Activated T-helper 1 cell treated with Interleukin-2 at 50 U/mL for 16 hours (primary cell): Measurements from ENCODE around the gene KRT76.
"Not testable (repeated sequence)": the region's sequence is repeated elsewhere in the genome, so short reads cannot be mapped to it uniquely, and the experiment has no call there.

Source experiments
- DNase-seq: peaks from one replicate; pipeline ENCODE4 v3.0.0-alpha.2; 2020; ENCODE audit warnings: low read depth

The KRT76 gene

DNA sequence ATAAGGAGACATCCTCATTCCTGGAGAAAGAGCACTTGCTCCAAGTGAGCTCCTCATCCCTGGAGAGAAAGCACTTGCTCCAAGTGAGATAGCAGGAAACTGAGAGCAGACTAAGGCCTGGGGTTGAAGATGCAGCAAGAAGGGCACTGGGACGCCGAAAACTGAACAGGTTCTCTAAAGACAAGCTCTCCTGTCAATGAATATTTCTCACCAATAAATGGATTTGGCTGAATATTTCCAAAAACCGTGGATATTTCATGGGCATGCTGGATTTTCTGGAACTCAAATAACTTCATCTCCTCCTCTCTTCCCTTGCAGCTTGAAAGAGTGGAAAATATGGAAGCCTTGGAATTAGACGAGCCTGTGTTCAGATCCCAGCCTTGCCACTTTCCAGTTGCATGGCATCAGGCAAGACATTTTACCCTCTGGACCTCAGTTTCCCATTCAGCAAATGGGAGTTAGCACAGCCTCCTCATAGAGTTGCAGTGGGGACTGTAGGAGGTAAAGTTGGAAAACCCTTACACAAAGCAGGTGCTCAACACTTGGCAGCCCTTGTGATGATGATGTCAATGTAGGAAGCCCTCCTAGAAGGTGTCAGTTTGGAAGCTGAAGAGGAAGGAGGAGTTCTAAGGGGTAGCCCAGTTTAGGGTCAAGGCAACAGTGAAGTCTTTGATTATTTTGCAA, 4.4 kb upstream of the KRT76 start:
- no peak for DNase-seq

DNA sequence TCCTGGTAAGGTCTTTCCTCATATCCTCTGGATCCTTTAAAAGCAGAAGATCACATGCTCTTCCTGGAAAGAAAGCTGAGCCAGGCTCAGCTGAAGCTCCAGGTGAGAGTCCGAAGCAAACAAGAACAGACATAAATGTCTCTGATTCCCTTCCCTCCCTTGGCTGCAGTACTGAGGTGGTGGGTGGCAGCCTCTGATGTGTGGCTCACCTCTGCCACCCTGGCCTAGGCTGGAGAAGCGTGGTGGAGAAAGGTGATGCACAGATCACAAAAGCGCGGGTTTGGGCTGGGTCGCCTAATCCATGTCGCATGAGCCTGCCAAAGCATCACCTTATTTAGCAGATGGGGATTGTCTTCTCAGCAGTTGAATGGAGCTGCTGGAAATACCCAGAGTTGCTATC, 2.8 kb upstream of the KRT76 start:
- no peak for DNase-seq

DNA sequence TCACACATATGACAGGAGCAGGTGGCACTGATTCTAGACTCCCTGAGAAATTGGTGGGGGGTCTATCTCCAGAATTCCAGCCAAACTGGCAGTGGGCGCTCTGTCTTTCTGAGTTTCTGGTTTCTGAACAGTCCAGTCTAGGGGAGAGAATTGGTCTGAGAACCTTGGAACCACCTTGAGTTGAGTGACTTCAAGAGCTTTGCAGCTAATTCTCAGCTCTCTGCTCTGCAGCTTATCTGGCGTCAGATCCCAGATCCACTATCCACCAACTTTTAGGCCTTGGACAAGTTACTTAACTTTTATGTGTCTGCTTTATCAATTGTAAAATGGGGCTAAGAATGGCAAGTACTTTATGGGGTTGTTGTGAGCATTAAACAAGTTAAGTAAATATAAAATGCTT, 1.7 kb upstream of the KRT76 start:
- DNase-seq: no peak

DNA sequence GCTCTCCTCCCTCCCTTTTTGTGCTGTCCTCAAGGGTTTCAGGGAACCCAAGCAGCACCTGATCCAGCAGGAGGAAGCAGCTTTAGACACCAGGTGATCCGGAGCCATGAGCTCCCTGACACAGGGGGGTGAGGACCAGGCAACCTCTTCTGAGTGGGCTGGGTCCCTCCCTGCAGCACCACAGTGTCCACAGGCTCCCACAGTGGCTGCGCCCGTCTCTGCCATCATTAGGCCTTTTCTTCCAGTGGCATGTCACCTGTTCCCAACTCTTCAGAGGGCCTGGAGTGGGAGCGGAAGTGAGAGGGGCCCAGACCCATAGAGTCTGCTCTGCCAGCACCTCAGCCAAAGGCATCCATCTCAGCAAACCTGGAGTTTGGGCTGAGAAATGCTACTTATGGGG, 421 bp upstream of the KRT76 start:
- no peak for DNase-seq

DNA sequence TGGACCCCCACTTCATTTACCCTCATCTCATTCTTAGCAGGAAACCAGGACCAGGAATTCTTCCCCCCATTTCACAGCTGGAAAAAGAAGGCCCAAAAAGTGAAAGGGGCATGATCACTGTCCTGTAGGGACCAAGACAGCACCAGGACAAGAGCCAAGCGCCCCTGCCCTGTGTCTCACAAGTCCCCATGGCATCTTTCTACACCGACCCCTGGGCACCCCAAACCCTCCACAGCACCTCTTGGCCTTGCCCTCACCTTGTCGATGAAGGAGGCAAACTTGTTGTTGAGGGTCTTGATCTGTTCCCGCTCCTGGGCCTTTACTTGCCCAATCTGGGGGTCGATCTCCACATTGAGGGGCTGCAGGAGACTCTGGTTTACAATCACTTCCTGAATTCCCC, 710 bp downstream of the KRT76 start:
- DNase-seq: no peak

DNA sequence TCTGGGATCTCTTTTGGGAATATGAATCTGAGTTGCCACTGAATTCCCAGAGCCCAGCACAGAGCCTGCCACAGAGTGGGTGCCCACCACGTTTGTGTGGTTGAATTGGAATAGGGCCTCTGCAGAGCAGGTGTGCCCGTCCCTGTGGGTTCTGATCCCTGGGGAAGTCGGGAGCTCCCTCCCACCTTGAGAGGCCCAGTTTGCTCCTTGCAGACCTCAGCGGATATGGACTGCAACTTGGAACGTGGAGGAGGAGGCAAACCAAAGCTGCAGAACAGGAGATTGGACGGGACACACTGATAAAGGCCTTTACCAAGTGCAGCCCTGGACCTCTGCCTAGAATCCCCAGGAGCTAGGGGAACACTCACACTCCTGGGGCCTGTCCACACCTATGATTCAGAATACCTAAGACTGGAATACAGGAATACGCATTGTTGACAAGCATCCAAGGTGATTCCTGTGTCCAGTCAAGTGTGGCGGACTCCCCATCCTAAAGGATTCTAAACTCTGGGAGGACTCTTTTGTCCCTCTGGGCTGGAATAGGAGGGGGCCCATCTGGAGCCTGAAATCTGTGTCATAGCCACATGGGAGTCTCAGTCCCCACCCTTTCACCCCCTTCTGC, 2.4 kb downstream of the KRT76 start:
- no peak for DNase-seq

DNA sequence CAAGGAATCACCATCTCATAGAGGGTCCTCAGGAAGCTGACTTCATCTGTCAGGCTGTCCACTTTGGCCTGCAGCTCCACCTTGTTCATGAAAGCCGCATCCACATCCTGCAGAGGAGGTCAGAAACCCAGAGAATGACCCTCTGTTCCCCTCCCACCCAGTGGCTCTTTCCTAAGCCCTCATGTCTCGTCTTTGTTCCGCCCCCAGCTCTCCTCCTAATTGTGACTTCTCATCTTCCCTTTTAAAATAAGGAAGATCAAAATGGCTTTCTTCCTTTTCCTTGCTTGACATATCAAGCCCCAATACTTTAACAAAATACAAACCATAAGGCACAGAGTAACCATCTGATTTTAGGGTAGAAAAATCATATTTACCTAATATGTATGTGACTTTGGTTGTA, 4.4 kb downstream of the KRT76 start:
- DNase-seq: no peak

DNA sequence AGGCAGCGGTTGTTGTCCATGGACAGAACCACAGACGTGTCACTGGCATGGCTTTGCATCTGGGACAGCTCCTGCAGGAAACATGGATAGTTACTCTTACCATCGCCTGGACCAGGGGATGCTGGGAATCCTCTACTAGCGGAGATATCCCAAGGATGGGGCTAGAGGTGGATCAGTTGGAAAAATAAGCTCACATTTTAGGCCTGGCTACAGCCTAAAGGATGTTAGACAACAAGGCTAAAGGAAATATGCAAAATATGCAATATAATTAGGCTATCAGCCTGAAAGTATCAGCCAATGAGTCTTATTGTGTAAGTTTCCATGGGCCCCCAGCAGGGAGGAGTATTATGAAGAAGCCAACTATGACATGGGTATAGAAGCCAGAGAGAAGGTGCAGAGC, 5.0 kb downstream of the KRT76 start:
- DNase-seq: no peak

DNA sequence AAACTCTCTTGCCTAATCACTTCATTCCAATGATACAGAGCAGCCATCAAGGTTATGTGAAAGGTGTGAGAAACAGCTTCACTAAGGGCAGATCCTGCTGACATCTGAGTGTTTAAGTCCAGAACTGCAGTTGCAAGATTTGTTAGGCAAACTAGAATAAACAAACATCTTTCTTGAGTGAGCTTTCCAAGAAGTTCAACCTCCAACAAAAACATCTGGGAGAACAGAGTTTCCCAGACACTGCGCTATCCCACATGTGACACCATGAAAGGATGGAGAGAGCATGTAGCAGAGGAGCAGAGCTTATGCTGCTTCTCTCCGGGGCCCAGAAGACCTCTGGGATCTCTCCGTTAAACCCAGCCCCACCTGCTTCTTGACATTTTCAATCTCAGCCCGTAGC, 5.6 kb downstream of the KRT76 start:
- no peak for DNase-seq

DNA sequence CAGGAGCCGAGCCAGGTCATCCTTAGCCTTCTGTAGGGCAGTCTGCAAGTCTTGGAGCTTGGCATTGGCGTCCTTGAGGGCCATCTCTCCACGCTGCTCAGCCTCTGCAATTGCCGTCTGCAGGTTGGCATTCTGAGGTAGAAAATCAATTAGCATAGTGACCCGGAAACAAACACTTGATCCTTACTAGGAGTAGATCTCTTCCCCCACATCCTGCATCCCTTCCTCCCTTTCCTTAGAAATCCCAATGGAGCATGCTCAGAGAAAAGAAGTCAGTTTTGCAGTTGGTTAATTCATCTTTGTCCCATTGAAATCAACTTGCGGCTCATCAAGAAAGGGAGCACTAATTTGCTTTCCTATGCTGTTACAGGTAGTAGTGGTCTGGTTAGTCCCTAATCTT, 6.1 kb downstream of the KRT76 start:
- no peak for DNase-seq

DNA sequence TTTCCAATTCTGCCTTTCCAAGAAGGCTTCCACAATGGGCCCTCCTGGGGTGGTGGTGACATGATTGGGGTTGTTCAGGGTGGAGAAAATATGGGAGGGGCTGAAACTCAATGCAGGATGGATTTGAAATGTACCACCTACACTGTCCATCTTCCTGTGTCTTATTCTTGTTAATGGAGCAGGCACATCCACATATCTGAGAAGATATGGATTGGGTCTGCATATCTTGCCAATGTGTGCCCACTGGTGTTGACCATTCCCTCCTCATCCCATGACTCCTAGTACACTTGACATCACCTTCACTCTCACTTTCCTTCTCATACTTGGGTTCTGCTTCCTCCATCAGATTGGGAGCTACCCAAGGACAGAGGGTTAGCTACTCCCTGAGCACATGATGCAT, 7.2 kb downstream of the KRT76 start:
- DNase-seq: no peak

DNA sequence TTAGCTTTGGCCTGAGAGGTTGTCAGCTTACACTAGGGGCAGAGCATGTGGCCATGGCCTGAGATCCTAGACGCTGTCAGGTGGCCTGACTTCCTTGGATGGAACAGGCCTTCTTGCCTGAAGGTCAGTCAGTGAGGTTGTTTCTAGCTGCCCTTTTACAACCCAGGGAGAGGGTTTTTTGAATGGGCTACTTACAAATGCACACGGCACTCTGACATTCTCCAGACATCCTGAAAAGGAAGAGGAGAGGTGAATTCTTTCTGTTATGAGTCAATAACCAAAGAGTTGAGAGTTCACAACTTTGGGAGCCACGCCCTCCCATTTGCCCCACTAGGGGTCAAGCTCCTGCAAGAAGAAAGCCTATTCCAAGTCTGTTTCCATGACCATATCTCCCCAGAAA, 7.8 kb downstream of the KRT76 start:
- no peak for DNase-seq

DNA sequence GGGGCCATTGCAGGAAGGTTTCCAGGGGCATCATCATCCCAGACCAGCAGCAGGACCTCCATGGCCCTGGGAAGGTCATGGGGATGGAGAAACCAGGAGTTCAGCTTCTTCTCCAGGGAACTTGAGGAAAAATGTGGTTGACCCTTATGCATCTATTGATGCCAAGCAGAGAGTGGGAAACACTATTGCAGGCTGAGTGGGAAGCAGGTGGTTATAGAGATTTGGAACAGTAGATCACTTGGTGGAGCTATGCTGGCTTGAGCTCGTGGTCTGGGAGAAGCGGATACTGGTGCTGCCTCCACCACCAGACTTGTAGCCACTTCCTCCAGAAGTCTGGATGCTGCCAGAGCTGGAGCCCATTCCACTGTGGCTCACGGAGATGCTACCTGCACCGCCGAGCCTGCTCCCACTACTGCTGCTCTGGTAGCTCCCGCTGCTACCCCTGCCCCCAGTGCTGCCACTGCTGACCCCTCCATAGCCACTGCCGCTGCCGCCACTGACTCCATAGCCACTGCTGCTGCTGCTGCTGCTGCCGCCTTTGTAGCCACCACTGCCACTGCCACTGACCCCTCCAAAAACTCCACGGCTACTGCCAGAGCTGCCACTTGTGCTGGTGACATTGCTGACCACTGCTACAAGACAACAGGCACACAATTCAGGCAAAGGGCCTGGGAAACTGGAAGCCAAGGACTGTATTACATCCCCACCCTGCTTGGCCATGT, 8.5 kb downstream of the KRT76 start:
- no peak for DNase-seq

DNA sequence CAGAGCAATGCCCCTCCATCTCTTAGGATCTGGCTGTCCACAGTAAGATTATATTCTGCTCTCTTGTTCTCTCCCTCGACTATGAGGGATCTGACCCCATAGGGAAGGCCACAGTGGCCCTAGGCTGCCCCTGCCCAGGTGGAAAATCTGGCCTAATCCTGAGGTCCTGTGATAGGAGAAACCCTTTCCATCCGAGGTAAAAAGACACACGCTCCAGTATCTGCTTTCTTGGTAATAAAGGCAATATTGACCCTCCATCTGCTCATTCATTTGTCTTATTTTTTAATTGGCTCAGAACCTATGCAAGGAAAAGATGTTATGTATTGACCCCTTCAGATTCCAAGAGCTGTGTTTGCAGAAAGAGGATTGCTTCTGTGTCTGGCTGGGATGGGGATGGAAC, 9.7 kb downstream of the KRT76 start:
- no peak for DNase-seq

DNA sequence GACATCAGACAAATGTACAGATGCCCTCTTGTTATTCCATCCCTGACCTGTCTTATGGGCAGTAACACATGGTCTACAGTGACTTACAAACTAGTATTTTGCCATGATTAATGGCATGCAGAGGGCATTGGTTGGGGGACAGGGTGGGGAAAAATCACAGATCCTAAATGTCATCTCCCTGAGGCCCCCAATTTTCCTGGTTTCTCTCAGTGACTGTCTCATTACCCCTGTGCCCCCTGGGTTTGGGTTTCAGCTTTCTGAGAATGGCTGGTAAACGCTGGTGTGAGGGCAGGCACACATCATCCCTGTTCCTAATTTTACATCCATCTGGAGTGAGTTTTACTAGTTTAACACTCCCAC, 10.1 kb downstream of the KRT76 start:
- DNase-seq: no peak

DNA sequence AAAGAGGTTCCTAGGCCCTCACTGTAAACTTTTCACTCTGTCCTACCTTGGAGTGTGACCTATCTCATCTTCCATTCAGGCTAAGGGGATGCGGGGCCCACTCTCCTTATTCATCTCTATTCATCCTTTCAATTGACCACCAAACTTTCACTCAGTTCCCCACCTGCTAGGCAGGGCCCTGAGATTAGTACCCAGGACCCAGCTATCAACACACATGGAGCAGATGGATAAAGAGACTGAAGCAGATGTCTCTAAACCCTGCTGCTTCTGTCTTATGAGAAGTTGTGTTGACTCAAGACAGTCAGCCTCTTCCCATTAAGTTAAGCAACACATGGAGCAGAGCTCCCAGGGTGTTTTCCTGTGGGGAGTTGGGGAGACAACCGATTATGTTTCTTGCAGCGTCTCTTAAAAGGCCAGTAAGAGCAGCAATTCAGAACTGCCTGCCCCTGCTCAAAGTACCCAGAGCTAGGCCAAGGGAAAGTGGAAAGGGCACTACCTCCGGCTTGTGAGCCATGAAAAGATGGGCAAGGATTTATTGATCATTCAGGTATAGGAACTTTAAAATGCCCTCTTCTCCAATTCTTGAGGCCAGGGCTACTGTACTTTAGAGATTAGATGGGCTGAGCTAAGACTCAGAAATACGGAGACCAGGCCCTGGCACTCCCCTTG, 10.7 kb downstream of the KRT76 start:
- DNase-seq: no peak

DNA sequence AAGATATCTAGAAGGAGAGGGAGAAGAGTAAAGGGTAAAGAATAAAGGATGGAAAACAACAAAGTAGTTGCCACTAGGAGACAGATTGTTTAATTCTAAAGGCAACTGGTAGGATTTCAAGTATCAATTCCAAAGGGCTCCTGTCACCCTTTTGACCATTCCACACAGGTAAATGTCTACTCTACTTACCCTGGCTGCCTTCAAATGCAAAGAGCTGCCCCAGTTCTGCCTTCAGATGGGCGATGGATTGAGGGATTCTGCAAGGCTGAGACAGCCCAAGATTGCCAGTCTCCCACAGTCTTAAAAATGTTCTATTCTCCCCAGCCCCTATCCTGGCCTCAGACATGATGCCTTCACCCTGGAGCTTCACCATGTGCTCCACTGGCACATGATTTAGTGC, 11.4 kb downstream of the KRT76 start:
- DNase-seq: no peak

DNA sequence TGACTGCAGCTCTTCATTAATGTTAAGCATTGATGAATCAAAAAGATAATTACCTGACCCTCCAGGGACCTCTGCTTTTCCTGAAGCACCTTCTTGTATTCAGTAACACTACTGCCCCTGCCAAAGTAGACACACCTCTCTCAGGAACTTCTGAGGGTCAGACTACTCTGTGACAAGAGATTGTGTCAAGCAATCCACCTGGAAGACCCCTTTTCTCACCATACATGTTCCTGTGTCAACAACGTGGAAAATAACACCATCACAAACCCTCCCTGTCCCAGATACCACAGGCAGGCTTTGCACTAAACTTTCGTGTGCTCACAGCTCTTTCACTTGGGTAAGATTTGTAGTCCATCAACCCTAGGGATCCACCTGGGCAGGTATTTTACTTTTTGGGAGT, 13.2 kb downstream of the KRT76 start:
- no peak for DNase-seq

DNA sequence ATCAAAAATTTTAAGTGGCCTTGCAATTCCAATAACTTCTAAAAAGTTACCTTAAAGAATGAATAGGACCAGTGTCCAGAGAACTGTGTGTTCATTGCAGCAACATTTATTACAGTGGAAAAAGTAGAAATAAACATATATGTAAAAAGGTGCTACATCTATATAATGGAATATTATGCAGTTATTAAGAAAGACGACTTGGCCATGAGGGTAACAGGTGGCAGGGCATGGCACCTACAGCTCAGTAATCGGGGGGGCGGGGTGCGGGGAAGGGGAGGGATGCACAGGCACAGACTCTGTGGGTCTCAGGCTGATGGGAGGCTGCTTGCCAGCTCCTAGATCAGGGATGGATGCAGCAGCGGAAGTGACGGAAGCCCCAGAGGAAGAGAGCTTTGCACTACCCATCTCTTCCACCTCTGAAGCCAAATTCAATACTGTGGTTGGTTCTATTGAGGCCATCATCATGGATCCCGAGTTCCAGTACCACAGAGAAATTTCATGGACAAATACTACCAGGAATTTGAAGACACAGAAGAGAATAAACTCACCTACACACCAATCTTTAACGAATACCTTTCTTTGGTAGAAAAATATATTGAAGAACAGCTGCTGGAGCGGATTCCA, 14.0 kb downstream of the KRT76 start:
- no peak for DNase-seq

DNA sequence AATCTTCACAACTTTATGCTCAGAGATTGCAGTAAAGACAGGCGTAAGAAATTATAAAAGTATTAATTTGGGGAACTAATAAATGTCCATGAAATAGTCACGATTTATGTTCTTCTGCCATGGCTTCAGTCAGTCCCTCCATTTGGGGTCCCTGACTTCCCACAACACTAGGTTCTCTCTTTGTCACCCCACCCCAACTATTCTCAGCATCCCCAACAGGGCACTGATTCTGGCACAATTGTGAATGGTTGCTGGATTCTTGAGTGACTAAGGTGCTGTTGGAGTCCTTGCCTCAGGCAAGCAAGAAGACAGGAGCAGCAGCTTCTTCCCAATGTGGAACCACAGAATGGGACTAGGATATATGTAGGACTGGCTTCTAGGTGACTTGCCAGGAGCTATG, 15.3 kb downstream of the KRT76 start:
- DNase-seq: no peak

DNA sequence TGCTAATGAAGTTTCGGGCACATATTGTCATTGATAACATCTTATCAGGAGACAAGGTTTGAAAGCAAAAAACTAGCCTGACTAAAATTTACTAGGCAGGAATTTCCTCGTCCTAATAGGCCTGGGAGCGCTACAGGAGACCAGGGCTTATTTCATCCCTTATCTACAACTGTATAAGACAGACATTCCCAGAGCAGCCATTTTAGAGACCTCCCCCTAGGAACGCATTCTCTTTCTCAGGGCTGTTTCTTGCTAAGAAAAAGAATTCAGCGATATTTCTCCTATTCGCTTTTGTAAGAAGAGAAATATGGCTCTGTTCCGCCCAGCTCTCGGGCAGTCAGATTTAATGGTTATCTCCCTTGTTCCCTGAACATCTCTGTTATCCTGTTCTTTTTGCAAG, 15.9 kb downstream of the KRT76 start:
- DNase-seq: not testable (repeated sequence)

DNA sequence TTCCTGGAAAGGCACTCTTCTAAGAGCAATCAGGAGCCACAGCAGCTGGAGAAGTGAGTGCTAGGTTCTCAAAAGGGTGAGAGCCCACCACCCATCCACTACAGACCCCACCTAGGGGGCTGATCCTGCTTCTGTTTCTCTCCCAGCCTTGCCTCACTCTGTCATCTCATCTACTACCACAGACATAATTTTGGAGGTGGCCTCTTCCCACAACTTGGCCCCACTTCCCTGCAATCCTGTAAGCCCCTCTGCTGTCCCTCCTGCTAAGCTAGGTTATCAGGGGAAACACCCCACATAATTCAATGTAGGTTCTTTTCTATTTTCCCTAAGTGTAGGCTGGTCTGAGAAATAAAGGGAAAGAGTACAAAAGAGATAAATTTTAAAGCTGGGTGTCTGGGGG, 16.5 kb downstream of the KRT76 start:
- DNase-seq: no peak

DNA sequence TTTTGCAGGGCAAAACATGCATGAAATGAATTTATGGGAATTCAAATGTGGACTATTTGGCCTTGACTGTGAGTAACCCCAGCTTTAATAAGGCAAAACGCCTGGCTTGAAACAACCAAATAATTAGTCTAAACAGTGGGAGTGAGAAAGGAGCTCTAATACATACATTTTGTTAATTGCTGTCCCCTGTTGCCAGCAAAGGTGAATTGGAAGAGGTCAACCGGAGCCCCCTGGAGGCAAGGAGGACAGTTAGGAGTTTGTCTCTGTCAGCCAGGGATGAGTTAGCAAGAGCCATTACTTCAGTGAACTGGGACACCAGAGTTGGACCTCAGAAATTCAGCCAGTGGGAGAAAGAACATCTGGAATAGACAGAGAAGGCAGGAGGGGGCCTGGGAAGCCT, 17.4 kb downstream of the KRT76 start:
- no peak for DNase-seq
